SH-SY5Y (cell line): ENCODE measurements around the gene TBL1X.

Source experiments
- GATA2 ChIP-seq: IDR thresholded peaks from 2 replicates; pipeline ENCODE4 v1.6.1; 2011; ENCODE audit warnings: mild to moderate bottlenecking, low read depth, low read length
- GATA3 ChIP-seq: IDR thresholded peaks from 2 replicates; pipeline ENCODE4 v1.6.1; 2011; ENCODE audit warnings: low read depth, mild to moderate bottlenecking, low read length, moderate library complexity

Gene TBL1X

GRCh38 chrX:9651737-9652136 lies 186.9 kb downstream of the TBL1X start:
- TF ChIP-seq GATA2 (no peak), GATA3 (no peak)

GRCh38 chrX:9654929-9655328 lies 190.1 kb downstream of the TBL1X start:
- no peak for TF ChIP-seq GATA2
- TF ChIP-seq GATA3: no peak

GRCh38 chrX:9656277-9656676 lies 191.4 kb downstream of the TBL1X start:
- TF ChIP-seq GATA2: no peak
- TF ChIP-seq GATA3: no peak

GRCh38 chrX:9656871-9657270 lies 192.0 kb downstream of the TBL1X start:
- TF ChIP-seq GATA3 (no peak), GATA2 (no peak)

GRCh38 chrX:9657590-9658256 lies 192.9 kb downstream of the TBL1X start:
- TF ChIP-seq GATA3 (no peak), GATA2 (no peak)

- no peak for TF ChIP-seq GATA3
- TF ChIP-seq GATA2: no peak
These were observed 193.6 kb downstream of the TBL1X start for GRCh38 chrX:9658409-9658808.

- TF ChIP-seq GATA2 (no peak), GATA3 (no peak)
These were observed 194.8 kb downstream of the TBL1X start for GRCh38 chrX:9659571-9660195.

GRCh38 chrX:9662148-9662547 lies 197.3 kb downstream of the TBL1X start:
- TF ChIP-seq GATA2: no peak
- no peak for TF ChIP-seq GATA3

- TF ChIP-seq GATA2 (no peak), GATA3 (no peak)
These were observed 198.4 kb downstream of the TBL1X start for GRCh38 chrX:9663216-9663615.

- TF ChIP-seq GATA2: no peak
- TF ChIP-seq GATA3: no peak
These were observed 199.4 kb downstream of the TBL1X start for GRCh38 chrX:9664224-9664623.

- no peak for TF ChIP-seq GATA2
- no peak for TF ChIP-seq GATA3
These were observed 200.3 kb downstream of the TBL1X start for GRCh38 chrX:9665113-9665512.

- TF ChIP-seq GATA3 (no peak), GATA2 (no peak)
These were observed 203.7 kb downstream of the TBL1X start for GRCh38 chrX:9668537-9668936.

GRCh38 chrX:9670136-9670814 lies 205.4 kb downstream of the TBL1X start:
- TF ChIP-seq GATA3 (no peak), GATA2 (no peak)

- no peak for TF ChIP-seq GATA3
- no peak for TF ChIP-seq GATA2
These were observed 207.1 kb downstream of the TBL1X start for GRCh38 chrX:9671998-9672397.

- no peak for TF ChIP-seq GATA3
- TF ChIP-seq GATA2: no peak
These were observed 211.4 kb downstream of the TBL1X start for GRCh38 chrX:9676306-9676705.

GRCh38 chrX:9676738-9677097 lies 211.9 kb downstream of the TBL1X start:
- TF ChIP-seq GATA2 (no peak), GATA3 (no peak)
